Measurements from ENCODE around the gene DTYMK.
"Not testable (repeated sequence)": the region's sequence is repeated elsewhere in the genome, so short reads cannot be mapped to it uniquely, and the experiment has no call there.

Gene DTYMK

GRCh38 chr2:241671457-241672240, 15.0 kb downstream of the DTYMK start:
- no peak for DNase-seq

GRCh38 chr2:241670333-241671110, 16.1 kb downstream of the DTYMK start:
- no peak for DNase-seq

- no peak for DNase-seq
Observed at GRCh38 chr2:241668839-241669238, 17.8 kb downstream of the DTYMK start.

DNA sequence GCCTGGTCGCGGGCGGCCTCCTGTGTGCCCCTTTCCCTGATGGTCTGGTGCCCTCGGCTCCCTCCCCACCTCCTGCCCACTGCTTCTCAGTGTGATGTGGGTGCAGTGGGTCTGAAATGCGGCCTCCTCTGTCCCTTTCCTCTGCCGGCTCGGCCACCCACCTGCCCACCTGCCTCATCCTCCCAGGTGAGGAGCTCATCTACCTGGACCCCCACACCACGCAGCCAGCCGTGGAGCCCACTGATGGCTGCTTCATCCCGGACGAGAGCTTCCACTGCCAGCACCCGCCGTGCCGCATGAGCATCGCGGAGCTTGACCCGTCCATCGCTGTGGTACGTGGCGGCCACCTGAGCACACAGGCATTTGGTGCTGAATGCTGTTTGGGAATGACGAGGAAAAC, 18.3 kb downstream of the DTYMK start:
- DNase-seq, result no peak

- no peak for DNase-seq
Observed at GRCh38 chr2:241666627-241667400, 19.8 kb downstream of the DTYMK start.

DNA sequence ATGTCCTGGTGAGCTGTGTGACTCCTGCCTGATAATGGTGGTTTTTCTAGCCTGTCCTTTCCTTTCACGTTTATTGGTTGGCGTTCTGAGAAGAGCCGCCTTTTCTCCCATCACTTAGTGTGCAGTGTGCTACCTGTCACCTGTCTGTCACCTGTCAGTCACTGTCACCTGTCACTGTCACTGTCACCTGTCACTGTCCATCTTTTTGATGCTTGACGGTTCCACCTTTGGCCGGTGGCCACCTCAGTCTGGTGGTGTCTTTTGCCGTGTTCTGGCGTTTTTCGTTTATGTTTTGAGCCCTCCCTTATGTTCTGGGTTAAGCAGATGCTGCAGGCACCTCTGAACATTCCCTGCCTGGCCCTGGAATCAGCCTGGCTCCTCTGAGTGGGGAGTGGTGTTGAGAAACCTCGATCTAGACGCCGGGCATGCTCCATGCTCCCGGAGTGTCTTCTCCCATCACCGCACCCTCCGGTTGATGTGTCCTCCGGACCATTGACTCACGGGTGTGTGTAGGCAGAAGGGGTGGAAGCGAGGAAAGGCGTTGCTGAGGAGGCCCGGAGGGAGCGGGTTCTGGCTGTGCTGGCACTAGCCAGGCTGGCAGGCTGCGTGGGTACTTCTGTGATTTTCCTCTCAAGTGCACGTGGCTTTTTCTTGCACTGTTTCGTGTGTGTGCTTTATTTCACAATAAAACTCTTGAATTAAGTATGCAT, 20.7 kb downstream of the DTYMK start:
- DNase-seq, result no peak

- DNase-seq, result not testable (repeated sequence)
Observed at GRCh38 chr2:241662731-241663130, 23.9 kb downstream of the DTYMK start.

GRCh38 chr2:241660593-241661213, 25.9 kb downstream of the DTYMK start:
- no peak for DNase-seq

DNA sequence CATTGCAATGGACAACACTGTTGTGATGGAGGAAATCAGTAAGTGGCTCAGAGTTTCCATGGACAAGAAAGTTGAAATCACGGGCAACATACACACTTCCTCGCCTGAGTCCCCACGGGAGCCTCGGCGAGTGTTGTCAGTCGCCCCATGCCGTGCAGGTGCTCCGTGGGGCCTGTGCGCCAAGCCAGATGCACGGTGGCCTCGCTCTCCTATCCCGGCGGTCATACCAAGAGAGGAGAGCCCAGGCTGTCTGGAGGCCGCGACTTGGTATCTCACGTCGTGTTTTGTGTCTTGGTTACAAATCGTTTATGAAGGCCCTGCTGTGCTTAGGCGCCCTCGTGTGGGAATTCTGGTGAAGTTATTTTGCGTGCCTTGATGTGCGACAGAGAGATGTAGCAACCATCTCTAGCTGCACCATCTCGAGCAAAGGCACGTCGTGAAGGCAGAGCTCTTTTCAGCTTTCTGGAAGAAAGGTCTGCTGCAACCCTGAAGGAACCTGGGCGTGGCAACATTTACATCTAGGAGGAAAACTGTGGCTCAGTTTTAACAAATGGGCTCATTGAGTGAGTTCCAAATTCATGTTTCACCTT, 27.4 kb downstream of the DTYMK start:
- DNase-seq, result no peak

GRCh38 chr2:241658296-241658695, 28.3 kb downstream of the DTYMK start:
- DNase-seq, result no peak

DNA sequence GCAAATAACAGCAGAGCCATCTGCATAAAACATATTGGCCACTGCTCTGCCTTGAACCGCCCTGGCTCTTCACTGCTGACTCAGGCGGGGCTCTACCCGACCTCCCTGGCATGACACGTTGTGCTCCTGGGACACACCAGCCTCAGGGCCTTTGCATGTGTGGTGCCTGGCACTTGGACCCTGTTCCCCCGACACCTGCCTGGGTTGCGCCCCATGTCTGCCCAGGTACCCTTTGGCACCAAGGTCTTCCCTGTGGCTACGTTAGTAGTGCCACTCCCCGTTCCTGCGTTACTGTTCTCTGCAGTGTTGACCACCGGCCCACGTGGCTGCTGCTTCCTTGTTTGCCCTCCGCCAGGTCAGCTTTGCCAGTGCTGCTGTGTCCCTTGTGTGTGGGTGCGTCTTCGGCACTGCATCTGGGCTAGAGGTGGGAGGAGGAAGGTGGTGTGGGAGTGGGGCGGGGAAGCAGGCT, 28.8 kb downstream of the DTYMK start:
- DNase-seq, result no peak

GRCh38 chr2:241656190-241656741, 30.3 kb downstream of the DTYMK start:
- no peak for DNase-seq

DNA sequence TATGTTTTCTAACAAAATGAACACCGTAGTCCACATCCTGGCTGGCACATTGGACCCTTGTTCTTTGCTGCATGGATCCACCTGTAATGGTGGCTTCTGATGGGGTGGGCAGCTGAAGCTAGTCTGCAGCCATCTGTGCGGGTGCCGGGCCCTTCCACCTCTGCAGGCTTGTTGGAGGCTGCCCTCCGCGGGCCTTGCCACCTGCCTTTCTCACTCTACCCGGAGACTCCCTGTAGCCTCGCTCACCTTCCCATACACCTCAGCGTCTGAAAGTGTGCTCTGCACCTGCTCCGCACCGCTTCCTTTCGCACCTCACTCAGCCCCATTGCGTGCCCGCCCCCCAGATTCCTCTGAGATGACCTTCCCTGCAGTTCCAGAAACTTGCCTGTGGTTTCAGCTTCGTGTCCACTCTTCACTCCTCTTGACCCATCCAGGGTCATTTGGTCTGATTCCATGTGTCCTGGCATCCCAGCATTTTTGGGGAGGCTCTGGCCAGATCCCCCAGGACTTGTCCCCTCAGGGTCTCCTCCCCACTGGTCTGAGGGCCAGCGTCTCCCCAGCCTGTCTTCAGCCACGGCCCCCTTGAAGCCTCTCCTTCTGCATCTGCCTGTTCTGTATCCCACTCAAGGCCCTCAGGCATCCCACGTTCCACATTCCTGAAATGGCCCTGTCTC, 31.0 kb downstream of the DTYMK start:
- no peak for DNase-seq

DNA sequence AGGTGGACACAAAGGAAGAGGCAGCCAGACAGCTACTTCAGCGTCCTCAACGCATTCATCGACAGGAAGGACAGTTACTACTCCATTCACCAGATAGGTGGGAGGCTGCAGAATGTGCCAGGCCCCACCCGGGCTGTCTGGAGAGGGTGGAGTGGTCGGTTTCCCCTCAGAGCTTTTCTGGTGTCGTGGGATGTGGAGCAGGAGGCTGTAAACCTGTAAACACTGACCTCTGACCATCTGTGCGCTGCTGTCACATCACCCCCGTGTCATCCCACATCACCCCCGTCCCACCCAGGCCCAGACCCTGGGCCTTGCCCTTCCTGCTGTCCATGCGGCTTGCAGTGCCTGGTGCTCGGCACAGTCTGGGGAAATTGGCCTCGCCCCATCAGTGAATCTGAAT, 32.1 kb downstream of the DTYMK start:
- DNase-seq, result no peak

GRCh38 chr2:241653210-241653750, 33.3 kb downstream of the DTYMK start:
- DNase-seq, result no peak

DNA sequence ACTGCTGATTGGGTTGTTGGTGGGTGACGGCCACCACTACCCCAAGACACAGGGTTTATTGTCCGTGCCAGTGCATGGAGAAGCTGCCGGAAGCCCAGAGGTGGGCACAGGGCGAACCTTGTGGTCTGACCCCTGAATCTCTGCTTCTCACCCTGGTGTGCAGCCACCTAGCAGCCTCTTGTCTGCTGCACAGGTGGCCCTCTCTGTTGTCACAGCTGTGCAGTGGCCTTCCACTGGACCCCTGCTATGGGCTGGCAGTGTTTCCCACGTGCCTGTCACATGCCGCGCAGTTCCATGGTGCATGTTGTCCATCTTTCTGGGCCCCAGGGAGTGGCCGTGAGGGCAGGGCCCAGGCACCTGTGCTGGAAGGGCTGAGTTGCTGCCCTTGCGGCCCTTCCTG, 33.9 kb downstream of the DTYMK start:
- no peak for DNase-seq

DNA sequence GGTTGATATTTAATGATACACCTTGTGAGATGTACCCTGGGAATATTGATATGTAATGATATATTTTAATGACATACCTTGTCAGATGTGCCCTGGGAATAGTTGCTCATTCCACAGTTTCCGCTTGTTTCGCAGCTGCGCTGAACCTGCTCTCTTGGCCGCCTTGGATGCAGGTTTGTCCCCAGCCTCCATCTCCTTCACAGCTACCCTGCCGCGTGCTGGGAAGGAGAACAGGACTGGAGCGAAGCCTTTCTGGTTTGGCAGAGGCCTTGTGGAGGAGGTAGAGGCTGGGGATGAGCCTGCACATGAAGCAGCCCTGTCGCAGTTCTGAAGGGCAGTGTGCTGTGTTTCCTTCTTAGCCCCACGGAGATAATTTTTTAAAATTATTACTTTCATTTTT, 34.5 kb downstream of the DTYMK start:
- no peak for DNase-seq

DNA sequence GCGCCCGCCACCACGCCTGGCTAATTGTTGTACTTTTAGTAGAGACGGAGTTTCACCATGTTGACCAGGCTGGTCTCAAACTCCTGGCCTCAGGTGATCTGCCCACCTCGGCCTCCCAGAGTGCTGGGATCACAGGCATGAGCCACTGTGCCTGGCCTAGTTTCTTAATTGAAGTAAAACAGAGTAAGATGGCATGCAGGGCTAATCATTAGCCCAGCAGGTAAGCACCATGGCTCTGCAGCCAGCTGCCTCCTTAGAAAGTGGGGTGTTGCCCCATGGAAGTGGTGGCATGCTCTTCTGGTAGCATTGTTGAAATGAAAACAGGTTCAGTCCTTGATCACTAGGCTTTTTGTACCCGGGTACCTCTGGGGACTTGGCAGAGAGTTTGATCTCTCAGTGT, 36.7 kb downstream of the DTYMK start:
- no peak for DNase-seq

DNA sequence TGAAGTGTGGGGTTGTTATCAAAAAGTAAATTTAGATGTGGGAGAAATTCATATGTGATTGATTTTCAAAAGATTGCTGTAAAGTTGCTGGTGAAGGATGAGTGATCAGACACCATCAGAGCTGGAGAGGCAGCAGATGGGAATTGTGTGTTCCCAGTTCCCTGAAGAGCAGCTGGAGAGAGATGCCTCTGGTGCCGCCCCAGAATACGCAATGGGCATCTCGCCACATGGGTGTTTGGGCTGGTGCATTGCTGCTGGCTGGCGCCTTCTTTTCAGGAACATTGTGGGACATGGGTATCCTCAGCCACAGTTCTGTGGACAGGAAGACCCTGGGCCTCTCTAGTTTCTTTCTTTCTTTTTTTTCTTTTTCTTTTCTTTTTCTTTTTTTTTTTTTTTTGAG, 37.2 kb downstream of the DTYMK start:
- no peak for DNase-seq

GRCh38 chr2:241648453-241648852, 38.2 kb downstream of the DTYMK start:
- no peak for DNase-seq
